Naive thymus-derived CD4-positive, alpha-beta T cell (primary cell): ENCODE results near the gene CDX1. TPM values are rescaled to one million over a fixed set of nuclear protein-coding genes. Genes with fewer than 3 reads are reported as not detected.

Experiments used
- ATAC-seq: fragments of 150-1000 bp; cut with Tn5 transposase; 2 replicates; pipeline ENCODE4 v1.10.0; 2021; ENCODE audit warnings: mild to moderate bottlenecking, moderate library complexity
- CTCF ChIA-PET: fragments of 350-600 bp; sonication (Branson Sonifier 250); formaldehyde crosslinking; loops from one replicate; lab custom pipeline; 2021; ENCODE audit warnings: antibody characterized with exemption; lab: Charles Lee
- POLR2A ChIA-PET: fragments of 350-600 bp; sonication (Branson Sonifier 250); formaldehyde crosslinking; loops from one replicate; lab custom pipeline; 2021; ENCODE audit warnings: antibody characterized with exemption, inconsistent platforms; lab: Charles Lee
- DNase-seq, 9 donors: peaks; one replicate each; pipeline versions ENCODE4 v3.0.0 to v3.0.0-alpha.2; 2020 to 2022; ENCODE audit warnings: mixed read lengths in 1 of 9
- H3K27ac ChIP-seq: one replicate; pipeline ENCODE4 v1.7.0; 2013; ENCODE audit warnings: mild to moderate bottlenecking, low read depth, low read length, moderate library complexity
- H3K27me3 ChIP-seq, 2 donors: one replicate each; pipeline ENCODE4 v1.7.0; 2013; ENCODE audit warnings: low read length in 2 of 2, mild to moderate bottlenecking in 2 of 2, moderate library complexity in 2 of 2; ENCODE audit not compliant: control insufficient read depth in 2 of 2, insufficient read depth in 2 of 2
- H3K36me3 ChIP-seq, 3 experiments: 1 replicate in 2 of 3; 2 replicates in 1 of 3; pipeline ENCODE4 v1.7.0; 2013; ENCODE audit warnings: low read length in 3 of 3, mild to moderate bottlenecking in 3 of 3, moderate library complexity in 1 of 3; ENCODE audit not compliant: insufficient read depth in 3 of 3, control insufficient read depth in 2 of 3
- H3K4me1 ChIP-seq, 2 donors: one replicate each; pipeline ENCODE4 v1.7.0; 2013; ENCODE audit warnings: low read length in 2 of 2, mild to moderate bottlenecking in 2 of 2, moderate library complexity in 1 of 2; ENCODE audit not compliant: control insufficient read depth in 2 of 2, insufficient read depth in 2 of 2
- H3K4me3 ChIP-seq: 2 replicates; pipeline ENCODE4 v1.7.0; 2013; ENCODE audit warnings: mild to moderate bottlenecking, low read length
- H3K9me3 ChIP-seq, 3 experiments: 1 replicate in 2 of 3; 2 replicates in 1 of 3; pipeline ENCODE4 v1.7.0; 2013; ENCODE audit warnings: low read length in 3 of 3; ENCODE audit not compliant: control insufficient read depth in 2 of 3
- H3K27ac Mint-ChIP-seq, 9 donors: one replicate each; pipeline ENCODE4 v1.8.0; 2020 to 2022; ENCODE audit warnings: mixed read lengths in 9 of 9, mild to moderate bottlenecking in 8 of 9, moderate library complexity in 5 of 9, inconsistent platforms in 2 of 9
- H3K27me3 Mint-ChIP-seq, 5 donors: one replicate each; pipeline ENCODE4 v1.8.0; 2021 to 2022; ENCODE audit warnings: mixed read lengths in 5 of 5, mild to moderate bottlenecking in 1 of 5
- H3K36me3 Mint-ChIP-seq, 5 donors: one replicate each; pipeline ENCODE4 v1.8.0; 2020 to 2022; ENCODE audit warnings: mixed read lengths in 5 of 5, mild to moderate bottlenecking in 3 of 5, inconsistent platforms in 1 of 5
- H3K4me1 Mint-ChIP-seq, 7 donors: one replicate each; pipeline ENCODE4 v1.8.0; 2020 to 2022; ENCODE audit warnings: mixed read lengths in 7 of 7, mild to moderate bottlenecking in 3 of 7, inconsistent platforms in 1 of 7
- H3K4me3 Mint-ChIP-seq, 10 donors: one replicate each; pipeline ENCODE4 v1.8.0; 2020 to 2022; ENCODE audit warnings: mild to moderate bottlenecking in 10 of 10, mixed read lengths in 10 of 10, moderate library complexity in 6 of 10, inconsistent platforms in 2 of 10
- H3K9me3 Mint-ChIP-seq, 11 donors: one replicate each; pipeline ENCODE4 v1.8.0; 2020 to 2022; ENCODE audit warnings: mixed read lengths in 11 of 11, mild to moderate bottlenecking in 4 of 11, inconsistent platforms in 1 of 11, moderate library complexity in 1 of 11
- intact Hi-C, 2 donors: fragments of 100-400 bp; cut with micrococcal nuclease; formaldehyde crosslinking; loops; one replicate each; pipeline ENCODE4 v1.15.1; 2023
- polyA plus RNA-seq, 2 donors: library from polyadenylated mRNA; unstranded; fragments of 300-500 nt; fragmentation: Illumina TruSeq; gene quantifications; one replicate each; pipeline ENCODE4 v1.2.3, GENCODE V29; 2021
- total RNA-seq, 6 experiments: library from RNA in 5 of 6; stranded (reverse) in 5 of 6; gene quantifications; 1 replicate in 5 of 6; 2 replicates in 1 of 6; pipeline ENCODE4 v1.2.3 and lab custom pipeline; 2021 to 2026

CDX1 gene
- total and polyA plus RNA-seq, 7 experiments from 2014 or later, result not detected

- peaks cover 0 to under 1% (median 0%) of the 10 kb centered on the region in 3 experiments for H3K36me3 ChIP-seq
- no peaks in the 10 kb centered on the region for H3K27me3 ChIP-seq
- H3K4me1 Mint-ChIP-seq, result peaks cover 0 to 2% (median 0%) of the 10 kb centered on the region in 7 donors
- H3K36me3 Mint-ChIP-seq, result no peaks in the 10 kb centered on the region
- intact Hi-C loops, result no loop called here
- H3K27ac ChIP-seq, result no peak overlapping the region
- DNase-seq (no peak), ATAC-seq (no peak)
- H3K9me3 ChIP-seq, result no peaks in the 10 kb centered on the region
- ChIA-PET CTCF (no interaction called here), POLR2A (no interaction called here)
- H3K4me3 Mint-ChIP-seq, result no peak overlapping the region
- H3K27me3 Mint-ChIP-seq, result no peaks in the 10 kb centered on the region
- no peak overlapping the region for H3K27ac Mint-ChIP-seq
- H3K4me1 ChIP-seq, result no peaks in the 10 kb centered on the region
- no peaks in the 10 kb centered on the region for H3K9me3 Mint-ChIP-seq
- no peak overlapping the region for H3K4me3 ChIP-seq
Measured at GRCh38 chr5:150136305-150137167, 30.0 kb upstream of the CDX1 start.

GRCh38 chr5:150137168-150137957 is 29.2 kb upstream of the CDX1 start:
- no peaks in the 10 kb centered on the region for H3K36me3 ChIP-seq
- Mint-ChIP-seq H3K9me3 (no peaks in the 10 kb centered on the region), H3K36me3 (no peaks in the 10 kb centered on the region), H3K4me3 (no peak overlapping the region), H3K4me1 (peaks cover 0 to 1% (median 0%) of the 10 kb centered on the region in 7 donors), H3K27me3 (no peaks in the 10 kb centered on the region), H3K27ac (no peak overlapping the region)
- H3K4me1 ChIP-seq, result no peaks in the 10 kb centered on the region
- no peaks in the 10 kb centered on the region for H3K27me3 ChIP-seq
- H3K27ac ChIP-seq, result no peak overlapping the region
- no peak overlapping the region for H3K4me3 ChIP-seq
- POLR2A ChIA-PET, result no interaction called here
- ATAC-seq (no peak), DNase-seq (no peak)
- intact Hi-C loops, result no loop called here
- CTCF ChIA-PET, result no interaction called here
- H3K9me3 ChIP-seq, result no peaks in the 10 kb centered on the region

- no peaks in the 10 kb centered on the region for H3K9me3 ChIP-seq
- ATAC-seq, result no peak
- H3K4me3 ChIP-seq, result no peak overlapping the region
- no peaks in the 10 kb centered on the region for H3K4me1 ChIP-seq
- H3K27ac Mint-ChIP-seq, result no peak overlapping the region
- DNase-seq, result no peak
- intact Hi-C loops, result no loop called here
- POLR2A ChIA-PET, result no interaction called here
- CTCF ChIA-PET, result no interaction called here
- H3K36me3 Mint-ChIP-seq, result no peaks in the 10 kb centered on the region
- no peaks in the 10 kb centered on the region for H3K9me3 Mint-ChIP-seq
- H3K27me3 Mint-ChIP-seq, result no peaks in the 10 kb centered on the region
- peaks cover 0 to 5% (median 0%) of the 10 kb centered on the region in 7 donors for H3K4me1 Mint-ChIP-seq
- H3K4me3 Mint-ChIP-seq, result no peak overlapping the region
- no peak overlapping the region for H3K27ac ChIP-seq
- no peaks in the 10 kb centered on the region for H3K36me3 ChIP-seq
- H3K27me3 ChIP-seq, result no peaks in the 10 kb centered on the region
Measured at GRCh38 chr5:150137997-150138396, 28.6 kb upstream of the CDX1 start.

DNA sequence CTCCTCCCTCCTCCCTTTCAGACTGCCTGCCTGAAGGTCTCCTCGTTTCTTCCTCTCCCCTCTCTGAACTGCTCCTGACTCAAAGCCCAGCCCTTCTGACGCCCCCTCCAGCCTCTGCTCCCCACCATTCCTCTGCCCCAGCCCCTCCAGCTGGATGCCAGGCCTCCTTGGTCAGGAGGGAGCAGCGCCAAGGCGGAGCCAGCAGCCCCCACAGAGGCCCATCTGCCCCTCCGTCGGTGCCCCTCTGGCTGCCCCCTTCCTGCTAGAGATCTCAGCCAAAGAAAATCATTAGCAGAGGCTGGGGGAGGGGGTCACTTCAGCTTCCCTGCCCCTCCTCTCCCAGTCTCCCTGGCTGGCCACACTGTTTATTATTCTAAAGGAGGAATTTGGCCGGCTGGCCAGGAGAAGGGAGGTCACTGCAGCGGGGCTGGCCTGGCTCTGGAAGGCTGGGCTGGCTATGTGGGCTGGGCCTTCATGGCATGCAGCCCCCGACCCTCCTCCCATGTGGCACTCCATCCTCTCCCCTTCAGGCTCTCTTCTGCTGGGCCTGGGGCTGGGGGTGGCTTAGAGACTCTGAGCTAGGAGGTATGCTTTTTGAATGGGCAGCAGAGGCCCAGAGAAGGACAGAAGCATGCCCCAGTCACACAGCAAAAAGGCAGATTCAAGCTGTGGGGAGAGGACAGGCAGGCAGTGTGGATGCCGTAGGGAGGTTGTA is 27.9 kb upstream of the CDX1 start:
- Mint-ChIP-seq H3K27ac (no peak overlapping the region), H3K36me3 (no peaks in the 10 kb centered on the region), H3K9me3 (no peaks in the 10 kb centered on the region), H3K27me3 (no peaks in the 10 kb centered on the region), H3K4me3 (no peak overlapping the region), H3K4me1 (peaks cover 0 to 7% (median 0%) of the 10 kb centered on the region in 7 donors)
- ChIA-PET CTCF (no interaction called here), POLR2A (no interaction called here)
- no peak overlapping the region for H3K27ac ChIP-seq
- no peaks in the 10 kb centered on the region for H3K9me3 ChIP-seq
- intact Hi-C loops, result no loop called here
- DNase-seq (no peak), ATAC-seq (no peak)
- H3K27me3 ChIP-seq, result no peaks in the 10 kb centered on the region
- no peaks in the 10 kb centered on the region for H3K4me1 ChIP-seq
- H3K4me3 ChIP-seq, result no peak overlapping the region
- no peaks in the 10 kb centered on the region for H3K36me3 ChIP-seq

- Histone ChIP-seq H3K27me3 (no peaks in the 10 kb centered on the region), H3K27ac (no peak overlapping the region), H3K4me1 (no peaks in the 10 kb centered on the region), H3K4me3 (no peak overlapping the region), H3K36me3 (no peaks in the 10 kb centered on the region), H3K9me3 (no peaks in the 10 kb centered on the region)
- Mint-ChIP-seq H3K9me3 (no peaks in the 10 kb centered on the region), H3K4me1 (peaks cover 0 to 11% (median 0%) of the 10 kb centered on the region in 7 donors), H3K4me3 (no peak overlapping the region), H3K27ac (peak overlapping the region in 1 of 9 donors; percentile 51), H3K36me3 (no peaks in the 10 kb centered on the region), H3K27me3 (no peaks in the 10 kb centered on the region)
- CTCF ChIA-PET, result no interaction called here
- ATAC-seq (no peak), DNase-seq (no peak)
- intact Hi-C loops, result no loop called here
- POLR2A ChIA-PET, result no interaction called here
Measured at GRCh38 chr5:150139334-150139733, 27.2 kb upstream of the CDX1 start.

- intact Hi-C loops, result no loop called here
- POLR2A ChIA-PET, result no interaction called here
Measured at GRCh38 chr5:150140830-150141229, 25.7 kb upstream of the CDX1 start.

More at GRCh38 chr5:150140830-150141229, 25.7 kb upstream of the CDX1 start:
- H3K4me3 Mint-ChIP-seq, result no peak overlapping the region
- no peak for DNase-seq
- Histone ChIP-seq H3K9me3 (no peaks in the 10 kb centered on the region), H3K36me3 (no peaks in the 10 kb centered on the region), H3K27ac (no peak overlapping the region), H3K4me1 (no peaks in the 10 kb centered on the region), H3K27me3 (no peaks in the 10 kb centered on the region), H3K4me3 (no peak overlapping the region)
- no peak for ATAC-seq
- H3K4me1 Mint-ChIP-seq, result peaks cover 0 to 12% (median 4%) of the 10 kb centered on the region in 7 donors
- H3K27ac Mint-ChIP-seq, result no peak overlapping the region
- H3K27me3 Mint-ChIP-seq, result no peaks in the 10 kb centered on the region
- H3K36me3 Mint-ChIP-seq, result no peaks in the 10 kb centered on the region
- H3K9me3 Mint-ChIP-seq, result no peaks in the 10 kb centered on the region
- CTCF ChIA-PET, result no interaction called here
